Transverse colon (tissue), 3 donors: ENCODE measurements around the gene SCD.

Source experiments
- EP300 ChIP-seq: sonication (generic); formaldehyde crosslinking; IDR thresholded peaks from one replicate; pipeline ENCODE4 v1.6.1; 2017; ENCODE audit warnings: antibody characterized with exemption, low read depth
- POLR2A ChIP-seq: fragments of 450-650 bp; IDR thresholded peaks from one replicate; pipeline ENCODE4 v1.6.1; 2016; ENCODE audit warnings: antibody characterized with exemption, mild to moderate bottlenecking, moderate library complexity
- TF ChIP-seq, protein P1 (sequence below), 5 experiments: fragments of 200-600 bp in 3 of 5; fragments of 450-650 bp in 2 of 5; sonication (generic) in 3 of 5; IDR thresholded peaks; 1 replicate in 2 of 5; 2 replicates in 3 of 5; pipeline ENCODE4 v1.5.1; 2016 to 2017; ENCODE audit warnings: antibody characterized with exemption in 5 of 5, inconsistent platforms in 3 of 5, mild to moderate bottlenecking in 2 of 5, moderate library complexity in 1 of 5

DNA sequence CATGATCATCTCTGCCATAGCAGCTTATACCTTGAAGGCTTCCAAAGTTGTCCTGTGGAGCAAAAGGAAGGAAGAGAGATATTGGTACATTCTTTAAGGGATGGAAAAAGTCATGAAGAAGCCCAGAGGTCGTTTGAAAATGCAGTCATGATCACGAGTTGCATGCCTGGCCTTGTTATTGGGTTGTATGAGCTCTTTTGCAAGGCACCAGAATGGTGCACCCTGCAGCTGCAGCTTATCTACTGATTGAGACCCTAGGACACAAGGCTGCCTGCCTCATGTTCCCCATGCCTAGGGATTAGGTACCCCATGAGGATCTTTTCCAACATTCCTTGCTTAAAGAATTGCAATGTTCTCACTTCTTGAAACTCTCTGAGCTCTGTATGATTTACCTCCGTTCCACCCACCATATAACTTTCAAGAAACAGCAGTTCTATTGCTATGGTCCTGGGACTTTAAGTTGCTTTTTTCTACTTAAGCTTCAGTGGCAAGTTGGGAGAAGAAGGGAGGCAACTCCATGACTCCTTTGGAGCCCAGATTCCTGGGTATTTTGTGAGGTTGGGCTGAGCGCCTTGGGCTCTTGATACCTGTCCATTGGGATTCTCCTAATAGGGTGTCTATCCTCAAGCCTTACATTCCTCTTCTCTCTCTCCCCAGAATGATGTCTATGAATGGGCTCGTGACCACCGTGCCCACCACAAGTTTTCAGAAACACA lies 6.9 kb downstream of the SCD start:
- TF ChIP-seq, protein P1, sequence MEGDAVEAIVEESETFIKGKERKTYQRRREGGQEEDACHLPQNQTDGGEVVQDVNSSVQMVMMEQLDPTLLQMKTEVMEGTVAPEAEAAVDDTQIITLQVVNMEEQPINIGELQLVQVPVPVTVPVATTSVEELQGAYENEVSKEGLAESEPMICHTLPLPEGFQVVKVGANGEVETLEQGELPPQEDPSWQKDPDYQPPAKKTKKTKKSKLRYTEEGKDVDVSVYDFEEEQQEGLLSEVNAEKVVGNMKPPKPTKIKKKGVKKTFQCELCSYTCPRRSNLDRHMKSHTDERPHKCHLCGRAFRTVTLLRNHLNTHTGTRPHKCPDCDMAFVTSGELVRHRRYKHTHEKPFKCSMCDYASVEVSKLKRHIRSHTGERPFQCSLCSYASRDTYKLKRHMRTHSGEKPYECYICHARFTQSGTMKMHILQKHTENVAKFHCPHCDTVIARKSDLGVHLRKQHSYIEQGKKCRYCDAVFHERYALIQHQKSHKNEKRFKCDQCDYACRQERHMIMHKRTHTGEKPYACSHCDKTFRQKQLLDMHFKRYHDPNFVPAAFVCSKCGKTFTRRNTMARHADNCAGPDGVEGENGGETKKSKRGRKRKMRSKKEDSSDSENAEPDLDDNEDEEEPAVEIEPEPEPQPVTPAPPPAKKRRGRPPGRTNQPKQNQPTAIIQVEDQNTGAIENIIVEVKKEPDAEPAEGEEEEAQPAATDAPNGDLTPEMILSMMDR (IDR thresholded peaks at IDR 0.05) = no peak
- TF ChIP-seq POLR2A (no peak), EP300 (no peak)
